Keratinocyte (primary cell): ENCODE measurements around the gene THSD7B. TPM values are rescaled to one million over a fixed set of nuclear protein-coding genes. Genes with fewer than 3 reads are reported as not detected.

Experiments used
- DNase-seq: peaks from one replicate; pipeline ENCODE4 v3.0.0-alpha.2; 2011; ENCODE audit warnings: low read depth, missing footprints, low spot score
- FAIRE-seq: peaks from 2 replicates; lab custom pipeline; 2011; peaks lifted over from hg19 to GRCh38; lab: Jason Lieb, UNC
- H2AFZ ChIP-seq: 2 replicates; pipeline ENCODE4 v1.6.0; 2012; ENCODE audit warnings: low read length, control low read depth, inconsistent platforms; ENCODE audit not compliant: control insufficient read depth
- H3K27ac ChIP-seq: 2 replicates; pipeline ENCODE4 v1.5.1; 2011; ENCODE audit warnings: low read length; ENCODE audit not compliant: control insufficient read depth, insufficient read depth
- H3K27me3 ChIP-seq: 3 replicates; pipeline ENCODE4 v1.6.0; 2011; ENCODE audit warnings: low read length; ENCODE audit not compliant: control insufficient read depth, insufficient read depth; ENCODE audit errors: extremely low read depth
- H3K36me3 ChIP-seq, 2 experiments: 2 replicates in 1 of 2; 3 replicates in 1 of 2; pipeline ENCODE4 v1.5.1; 2011; ENCODE audit warnings: low read length in 2 of 2, mild to moderate bottlenecking in 1 of 2; ENCODE audit not compliant: control insufficient read depth in 2 of 2, insufficient read depth in 2 of 2; ENCODE audit errors: extremely low read depth in 1 of 2
- H3K4me1 ChIP-seq: 3 replicates; pipeline ENCODE4 v1.5.1; 2011; ENCODE audit warnings: low read length; ENCODE audit not compliant: control insufficient read depth, insufficient read depth; ENCODE audit errors: extremely low read depth
- H3K4me2 ChIP-seq: 3 replicates; pipeline ENCODE4 v1.6.0; 2011; ENCODE audit warnings: low read depth, low read length; ENCODE audit not compliant: control insufficient read depth, insufficient read depth; ENCODE audit errors: extremely low read depth
- H3K4me3 ChIP-seq, 3 experiments: fragments of 200-600 bp in 1 of 3; sonication (generic) in 1 of 3; 2 replicates in 2 of 3; 3 replicates in 1 of 3; pipeline ENCODE4 v1.5.1; 2011 to 2016; ENCODE audit warnings: low read length in 3 of 3, mild to moderate bottlenecking in 3 of 3, control low read depth in 2 of 3, inconsistent platforms in 1 of 3, low read depth in 1 of 3, mixed read lengths in 1 of 3, mixed run types in 1 of 3, moderate library complexity in 1 of 3; ENCODE audit not compliant: control insufficient read depth in 2 of 3, insufficient read depth in 2 of 3; ENCODE audit errors: extremely low read depth in 1 of 3
- H3K79me2 ChIP-seq: 2 replicates; pipeline ENCODE4 v1.6.0; 2012; ENCODE audit warnings: low read length; ENCODE audit not compliant: control insufficient read depth, insufficient read depth
- H3K9ac ChIP-seq: 3 replicates; pipeline ENCODE4 v1.6.0; 2011; ENCODE audit warnings: low read length; ENCODE audit not compliant: control insufficient read depth, insufficient read depth; ENCODE audit errors: extremely low read depth
- H3K9me1 ChIP-seq: 3 replicates; pipeline ENCODE4 v1.6.0; 2011; ENCODE audit warnings: low read length; ENCODE audit not compliant: control insufficient read depth, insufficient read depth; ENCODE audit errors: extremely low read depth
- H3K9me3 ChIP-seq: 2 replicates; pipeline ENCODE4 v1.5.1; 2012; ENCODE audit warnings: low read depth, low read length; ENCODE audit not compliant: control insufficient read depth
- H4K20me1 ChIP-seq: 3 replicates; pipeline ENCODE4 v1.6.0; 2011; ENCODE audit warnings: low read length; ENCODE audit not compliant: control insufficient read depth, insufficient read depth; ENCODE audit errors: extremely low read depth
- CTCF ChIP-seq, 3 experiments: IDR thresholded peaks in 1 of 3; conservative IDR thresholded peaks in 1 of 3; optimal IDR thresholded peaks in 1 of 3; 2 replicates in 2 of 3; 3 replicates in 1 of 3; pipeline versions ENCODE3 to v1.5.1; 2011; ENCODE audit warnings: low read length in 3 of 3, mild to moderate bottlenecking in 3 of 3, moderate library complexity in 2 of 3, control low read depth in 1 of 3, inconsistent platforms in 1 of 3; ENCODE audit not compliant: insufficient read depth in 2 of 3; ENCODE audit errors: extremely low read depth in 1 of 3
- EZH2 ChIP-seq: IDR thresholded peaks from one replicate; pipeline ENCODE4 v1.6.1; 2012; ENCODE audit warnings: inconsistent platforms, mild to moderate bottlenecking, low read length, moderate library complexity
- dilution Hi-C: fragments of 300-500 bp; cut with MboI; formaldehyde crosslinking; loops from one replicate; pipeline ENCODE4 v1.7.0; 2020; ENCODE audit warnings: low sequenced_read_pairs; ENCODE audit not compliant: extremely low pct_ligation_motif_present
- polyA plus RNA-seq, 5 experiments: library from polyadenylated mRNA; depleted of rRNA in 3 of 5; stranded (reverse) in 3 of 5; stranded (forward) in 1 of 5; unstranded in 1 of 5; fragments of >200 nt; gene quantifications; 1 replicate in 1 of 5; 2 replicates in 3 of 5; 3 replicates in 1 of 5; pipeline versions ENCODE4 v1.2.1 to v1.2.3, GENCODE V29; 2011 to 2012; ENCODE audit warnings: missing spikeins in 2 of 5, low read depth in 1 of 5, low replicate concordance in 1 of 5

Gene THSD7B
- polyA plus RNA-seq, 1 donor (not counting 4 experiments of a cell fraction or from before 2014, with no cell fraction given) = 0.04 TPM

DNA sequence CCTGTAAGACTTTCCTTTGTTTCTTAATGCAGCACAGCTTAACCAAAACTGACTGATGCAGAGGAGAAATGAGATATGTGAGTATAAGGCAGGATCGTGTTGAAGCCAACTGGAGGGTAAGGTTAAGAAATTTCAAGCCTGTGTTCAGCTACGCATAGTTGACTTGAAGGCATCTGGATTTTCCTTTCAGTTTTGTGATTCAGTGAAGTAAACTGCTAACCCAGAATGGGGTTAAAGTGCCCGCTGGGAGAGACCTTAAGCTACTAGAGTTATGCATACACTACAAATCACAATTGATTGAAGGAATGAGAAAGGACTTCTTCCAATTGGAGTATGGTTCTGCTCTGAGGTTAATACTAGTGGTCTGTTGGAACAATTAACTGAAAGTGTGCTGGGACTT, 22.6 kb downstream of the THSD7B start:
- dilution Hi-C loops = no loop called here
- H2AFZ ChIP-seq = no peak overlapping the region
- no peaks in the 10 kb centered on the region for H3K9me1 ChIP-seq
- H3K36me3 ChIP-seq = no peaks in the 10 kb centered on the region
- H4K20me1 ChIP-seq = no peaks in the 10 kb centered on the region
- H3K4me2 ChIP-seq = no peak overlapping the region
- H3K9ac ChIP-seq = no peak overlapping the region
- no peaks in the 10 kb centered on the region for H3K9me3 ChIP-seq
- DNase-seq (no peak), FAIRE-seq (no peak)
- no peak overlapping the region for H3K27ac ChIP-seq
- no peak for TF ChIP-seq EZH2
- no peak for TF ChIP-seq CTCF (optimal IDR thresholded peaks at IDR 0.05 in 1 of 3, IDR thresholded peaks at IDR 0.05 in 1 of 3, conservative IDR thresholded peaks at IDR 0.05 in 1 of 3; ENCODE audit: extremely low read depth in 1 of 3, insufficient read depth in 2 of 3, low read length in 3 of 3)
- no peaks in the 10 kb centered on the region for H3K4me1 ChIP-seq
- H3K27me3 ChIP-seq = no peaks in the 10 kb centered on the region
- H3K79me2 ChIP-seq = no peaks in the 10 kb centered on the region
- H3K4me3 ChIP-seq = no peak overlapping the region

DNA sequence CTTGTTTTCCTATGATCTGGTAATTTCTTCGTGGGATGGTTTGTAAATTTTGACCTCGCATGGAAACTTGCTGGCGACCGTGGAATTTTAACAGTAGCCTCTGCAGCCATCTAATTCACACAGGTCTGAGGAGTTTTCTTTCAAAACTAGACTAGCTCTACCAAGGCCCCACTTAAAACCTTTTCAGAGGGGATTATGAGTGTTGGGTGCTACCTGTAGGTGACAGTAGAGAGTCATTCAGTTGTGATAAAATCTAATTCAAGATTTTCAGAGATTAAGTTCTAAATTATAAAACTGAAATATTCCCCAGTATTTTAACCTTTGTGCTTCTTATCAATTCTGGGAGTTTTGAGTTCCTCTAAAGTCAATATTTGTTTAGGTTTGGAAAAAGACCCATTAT, 31.0 kb downstream of the THSD7B start:
- DNase-seq = no peak
- Histone ChIP-seq H3K9me3 (no peaks in the 10 kb centered on the region), H3K79me2 (no peaks in the 10 kb centered on the region), H3K9ac (no peak overlapping the region), H3K9me1 (no peaks in the 10 kb centered on the region), H3K36me3 (no peaks in the 10 kb centered on the region), H3K4me2 (no peak overlapping the region), H4K20me1 (no peaks in the 10 kb centered on the region), H2AFZ (no peak overlapping the region), H3K27ac (no peak overlapping the region), H3K27me3 (no peaks in the 10 kb centered on the region), H3K4me1 (no peaks in the 10 kb centered on the region), H3K4me3 (no peak overlapping the region)
- no peak for FAIRE-seq
- dilution Hi-C loops = no loop called here
- peak in 1 of 3 experiments; percentile 4 for TF ChIP-seq CTCF (optimal IDR thresholded peaks at IDR 0.05 in 1 of 3, IDR thresholded peaks at IDR 0.05 in 1 of 3, conservative IDR thresholded peaks at IDR 0.05 in 1 of 3; ENCODE audit: extremely low read depth in 1 of 3, insufficient read depth in 2 of 3, low read length in 3 of 3)
- TF ChIP-seq EZH2 = no peak
